Measurements from ENCODE around the gene DGKG. TPM values are rescaled to one million over a fixed set of nuclear protein-coding genes. Genes with fewer than 3 reads are reported as not detected.
A peak's percentile ranks its signal among the peaks of the same experiment; 100 is the strongest.

The DGKG gene
- total and polyA plus RNA-seq, 4 donors = 2.1 to 13.7 (median 8.0) TPM

- H3K4me3 ChIP-seq = no peak overlapping the region
- ATAC-seq (ENCODE audit: insufficient read depth, low FRiP score) (no peak), DNase-seq (no peak)
- 64 to 79% methylated on average over 5 of the region's 5 CpGs for WGBS, 2 donors
- no peak for TF ChIP-seq CTCF (IDR thresholded peaks at IDR 0.05; ENCODE audit: control extremely low read depth, extremely low read depth)
- no peaks in the 10 kb centered on the region for H3K36me3 ChIP-seq (ENCODE audit: control insufficient read depth in 4 of 4, insufficient read depth in 4 of 4, low read length in 4 of 4)
- H3K27me3 ChIP-seq (ENCODE audit: control insufficient read depth in 3 of 3, insufficient read depth in 3 of 3, low read length in 2 of 3) = peaks cover 0 to 2% (median 0%) of the 10 kb centered on the region in 3 donors
- peaks cover 0 to 12% (median 7%) of the 10 kb centered on the region in 5 donors for H3K4me1 ChIP-seq (ENCODE audit: control insufficient read depth in 5 of 5, insufficient read depth in 5 of 5, low read length in 5 of 5)
- no peak overlapping the region for H3K9ac ChIP-seq (ENCODE audit: insufficient read depth in 1 of 2, low read length in 2 of 2)
- H3K27ac ChIP-seq (ENCODE audit: low read depth in 1 of 2, low read length in 1 of 2) = no peak overlapping the region
- no peaks in the 10 kb centered on the region for H3K9me3 ChIP-seq (ENCODE audit: control insufficient read depth in 4 of 4, insufficient read depth in 3 of 4, low read length in 3 of 4)
Observed at GRCh38 chr3:186235554-186235953, 126.5 kb downstream of the DGKG start.

- Histone ChIP-seq H3K9ac (ENCODE audit: insufficient read depth in 1 of 2, low read length in 2 of 2) (no peak overlapping the region), H3K27ac (ENCODE audit: low read depth in 1 of 2, low read length in 1 of 2) (no peak overlapping the region), H3K9me3 (ENCODE audit: control insufficient read depth in 4 of 4, insufficient read depth in 3 of 4, low read length in 3 of 4) (no peaks in the 10 kb centered on the region), H3K36me3 (ENCODE audit: control insufficient read depth in 4 of 4, insufficient read depth in 4 of 4, low read length in 4 of 4) (no peaks in the 10 kb centered on the region), H3K27me3 (ENCODE audit: control insufficient read depth in 3 of 3, insufficient read depth in 3 of 3, low read length in 2 of 3) (peaks cover 0 to 2% (median 0%) of the 10 kb centered on the region in 3 donors), H3K4me3 (no peak overlapping the region), H3K4me1 (ENCODE audit: control insufficient read depth in 5 of 5, insufficient read depth in 5 of 5, low read length in 5 of 5) (peaks cover 0 to 10% (median 7%) of the 10 kb centered on the region in 5 donors)
- DNase-seq (peak in 1 of 3 donors; percentile 54), ATAC-seq (ENCODE audit: insufficient read depth, low FRiP score) (no peak)
- no peak for TF ChIP-seq CTCF (IDR thresholded peaks at IDR 0.05; ENCODE audit: control extremely low read depth, extremely low read depth)
- 67 to 84% methylated on average over 5 of the region's 5 CpGs for WGBS, 2 donors
Observed at GRCh38 chr3:186234152-186234551, 127.9 kb downstream of the DGKG start.

DNA sequence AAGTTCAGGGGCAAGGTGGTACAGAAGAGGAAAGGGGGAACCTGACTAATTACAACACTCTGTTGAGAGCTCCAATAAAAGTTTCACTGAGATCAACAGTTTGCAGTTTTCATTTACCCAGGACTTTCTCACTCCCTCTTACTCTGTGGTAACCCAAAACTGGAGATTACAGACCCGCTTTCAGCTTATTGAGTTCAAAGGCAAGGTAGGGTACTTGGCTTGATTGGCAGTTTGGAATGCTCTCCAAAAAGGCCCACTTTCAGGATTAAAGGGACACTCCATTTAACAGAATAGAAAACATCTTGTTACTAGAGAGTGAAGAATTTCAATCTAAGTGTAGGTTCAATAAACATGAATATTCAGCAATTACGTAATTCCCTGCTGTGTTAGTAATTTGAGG, 135.6 kb downstream of the DGKG start:
- ATAC-seq (ENCODE audit: insufficient read depth, low FRiP score) (peak; percentile 37), DNase-seq (peak; percentile 63 to 88 (median 65))
- H3K9me3 ChIP-seq (ENCODE audit: control insufficient read depth in 4 of 4, insufficient read depth in 3 of 4, low read length in 3 of 4) = no peaks in the 10 kb centered on the region
- TF ChIP-seq CTCF (IDR thresholded peaks at IDR 0.05; ENCODE audit: control extremely low read depth, extremely low read depth) = no peak
- H3K9ac ChIP-seq (ENCODE audit: insufficient read depth in 1 of 2, low read length in 2 of 2) = no peak overlapping the region
- H3K27ac ChIP-seq (ENCODE audit: low read depth in 1 of 2, low read length in 1 of 2) = no peak overlapping the region
- H3K27me3 ChIP-seq (ENCODE audit: control insufficient read depth in 3 of 3, insufficient read depth in 3 of 3, low read length in 2 of 3) = no peaks in the 10 kb centered on the region
- H3K4me3 ChIP-seq = no peak overlapping the region
- H3K36me3 ChIP-seq (ENCODE audit: control insufficient read depth in 4 of 4, insufficient read depth in 4 of 4, low read length in 4 of 4) = no peaks in the 10 kb centered on the region
- whole genome bisulfite sequencing, 2 donors = 73 to 85% methylated on average over 2 of the region's 2 CpGs
- H3K4me1 ChIP-seq (ENCODE audit: control insufficient read depth in 5 of 5, insufficient read depth in 5 of 5, low read length in 5 of 5) = peaks cover 0 to 16% (median 2%) of the 10 kb centered on the region in 5 donors

- 47 to 66% methylated on average over 6 of the region's 6 CpGs for WGBS, 2 donors
Observed at GRCh38 chr3:186225603-186226002, 136.4 kb downstream of the DGKG start.

More at GRCh38 chr3:186225603-186226002, 136.4 kb downstream of the DGKG start:
- peak; percentile 17 for ATAC-seq (ENCODE audit: insufficient read depth, low FRiP score)
- H3K36me3 ChIP-seq (ENCODE audit: control insufficient read depth in 4 of 4, insufficient read depth in 4 of 4, low read length in 4 of 4) = no peaks in the 10 kb centered on the region
- H3K9me3 ChIP-seq (ENCODE audit: control insufficient read depth in 4 of 4, insufficient read depth in 3 of 4, low read length in 3 of 4) = no peaks in the 10 kb centered on the region
- peaks cover 0 to 25% (median 2%) of the 10 kb centered on the region in 5 donors for H3K4me1 ChIP-seq (ENCODE audit: control insufficient read depth in 5 of 5, insufficient read depth in 5 of 5, low read length in 5 of 5)
- no peaks in the 10 kb centered on the region for H3K27me3 ChIP-seq (ENCODE audit: control insufficient read depth in 3 of 3, insufficient read depth in 3 of 3, low read length in 2 of 3)
- DNase-seq = no peak
- no peak overlapping the region for H3K9ac ChIP-seq (ENCODE audit: insufficient read depth in 1 of 2, low read length in 2 of 2)
- no peak overlapping the region for H3K27ac ChIP-seq (ENCODE audit: low read depth in 1 of 2, low read length in 1 of 2)
- no peak overlapping the region for H3K4me3 ChIP-seq
- no peak for TF ChIP-seq CTCF (IDR thresholded peaks at IDR 0.05; ENCODE audit: control extremely low read depth, extremely low read depth)
